SIG-M5 treated with dmso at 0.1 percent for 504 hours (cell line): Measurements from ENCODE around the gene CCDC50.
A peak's percentile ranks its signal among the peaks of the same experiment; 100 is the strongest.

Source experiments
- DNase-seq: peaks from one replicate; lab custom pipeline; 2025; ENCODE audit not compliant: unreplicated experiment; lab: John Stamatoyannopoulos, UW

CCDC50 gene

DNA sequence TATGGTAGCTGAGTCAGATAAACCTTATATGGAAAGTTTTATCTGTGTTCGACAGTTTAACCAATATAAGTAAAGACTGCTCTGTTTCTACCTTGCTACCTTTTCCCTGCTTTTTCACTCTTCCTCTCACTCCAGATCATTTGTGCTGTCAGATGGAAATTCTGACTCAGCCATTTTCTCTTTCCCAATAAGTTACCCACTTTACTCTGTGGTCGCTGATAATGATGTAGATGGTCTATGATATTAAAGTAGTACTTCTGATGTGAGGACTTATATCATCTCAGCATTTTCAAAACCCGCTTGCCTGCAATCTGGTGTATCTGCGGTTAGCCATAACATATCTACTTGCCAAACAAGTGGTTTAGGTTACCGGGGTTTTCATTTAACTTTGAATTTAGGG lies 16.1 kb downstream of the CCDC50 start:
- no peak for DNase-seq

DNA sequence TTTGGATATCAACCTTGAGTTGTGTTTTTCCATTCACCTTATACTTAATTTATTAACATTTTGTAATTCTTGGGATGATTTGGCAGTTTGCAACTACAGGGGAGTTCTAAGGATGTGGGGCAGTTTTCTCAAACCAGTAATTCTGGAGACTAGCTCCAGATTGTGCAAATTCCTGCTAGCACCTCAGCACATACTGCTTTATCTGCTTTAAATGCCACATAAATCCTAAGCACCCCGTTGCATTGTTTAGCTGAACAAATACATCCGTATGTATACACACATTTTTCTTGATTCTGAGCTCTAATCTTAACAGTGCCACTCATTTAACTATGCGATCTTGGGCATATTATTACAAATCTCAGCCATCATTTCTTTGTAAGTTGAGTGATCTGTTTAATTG lies 18.0 kb downstream of the CCDC50 start:
- no peak for DNase-seq

DNA sequence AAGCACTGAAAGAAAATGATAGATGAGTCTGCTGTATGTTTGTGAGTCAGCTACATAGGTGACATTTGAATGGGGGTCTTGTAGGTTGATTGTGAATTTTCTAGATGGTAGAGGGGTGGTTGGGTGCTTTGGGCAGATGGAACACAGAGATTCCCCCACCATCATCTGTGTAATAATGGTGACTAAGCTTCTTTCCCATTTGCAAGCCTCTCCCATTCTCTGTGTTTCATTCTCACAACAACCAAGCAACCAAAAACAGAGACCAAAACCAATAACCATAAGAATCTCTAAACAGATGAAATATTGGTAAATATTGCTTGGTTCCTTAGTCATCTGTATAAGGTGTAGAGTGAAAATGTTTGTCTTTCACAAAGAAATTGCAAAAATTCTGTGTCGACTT lies 18.9 kb downstream of the CCDC50 start:
- no peak for DNase-seq

DNA sequence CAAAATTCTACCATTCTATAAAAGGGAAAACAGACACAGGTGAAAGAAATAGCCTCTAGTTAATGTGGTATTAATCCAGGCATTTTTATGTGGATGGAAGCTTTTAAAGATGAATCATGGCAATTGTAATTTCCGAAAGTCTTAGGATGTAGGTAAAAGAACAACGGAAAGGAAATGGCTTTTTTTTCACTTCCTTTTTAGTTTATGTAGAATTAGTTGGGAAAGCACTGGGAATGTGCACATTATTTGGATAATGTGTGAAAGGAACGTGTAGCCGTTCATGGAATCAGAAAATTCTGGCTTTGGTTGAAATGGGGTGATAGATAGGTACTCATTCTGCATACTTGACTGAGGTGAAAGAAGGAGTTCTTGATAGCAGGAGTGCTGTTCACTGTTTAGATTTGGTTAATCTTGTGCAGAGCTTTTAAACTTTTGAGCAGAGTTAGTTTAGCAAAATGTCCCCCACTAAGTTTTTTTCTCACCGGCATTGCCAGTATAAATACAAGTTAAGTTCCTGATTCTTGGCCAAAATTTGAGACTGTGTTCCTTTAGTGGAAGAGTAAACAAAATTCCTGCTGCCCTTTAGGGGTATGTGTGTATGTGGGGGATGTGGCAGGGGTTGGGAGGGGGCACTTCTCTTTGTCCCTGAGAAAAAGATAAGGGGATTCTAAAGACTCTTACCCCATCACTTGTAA lies 21.3 kb downstream of the CCDC50 start:
- no peak for DNase-seq

DNA sequence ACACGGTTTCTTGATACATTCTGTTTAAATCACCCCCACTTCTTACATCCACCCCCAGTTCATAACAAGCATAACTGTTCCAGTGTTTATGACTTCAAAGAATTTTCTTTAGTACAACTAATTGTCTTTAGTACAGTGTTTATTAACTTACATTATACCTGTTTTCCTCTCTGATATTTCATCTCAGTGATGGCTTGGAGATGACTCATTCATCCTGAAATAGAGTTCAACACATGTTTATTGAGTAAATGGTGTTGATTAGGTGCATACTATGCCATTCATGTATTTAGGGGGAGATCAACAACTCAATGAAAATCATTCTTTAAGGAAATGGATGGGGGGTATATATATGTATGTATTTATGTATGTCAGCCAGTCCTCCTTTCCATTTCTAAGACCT lies 22.8 kb downstream of the CCDC50 start:
- no peak for DNase-seq

DNA sequence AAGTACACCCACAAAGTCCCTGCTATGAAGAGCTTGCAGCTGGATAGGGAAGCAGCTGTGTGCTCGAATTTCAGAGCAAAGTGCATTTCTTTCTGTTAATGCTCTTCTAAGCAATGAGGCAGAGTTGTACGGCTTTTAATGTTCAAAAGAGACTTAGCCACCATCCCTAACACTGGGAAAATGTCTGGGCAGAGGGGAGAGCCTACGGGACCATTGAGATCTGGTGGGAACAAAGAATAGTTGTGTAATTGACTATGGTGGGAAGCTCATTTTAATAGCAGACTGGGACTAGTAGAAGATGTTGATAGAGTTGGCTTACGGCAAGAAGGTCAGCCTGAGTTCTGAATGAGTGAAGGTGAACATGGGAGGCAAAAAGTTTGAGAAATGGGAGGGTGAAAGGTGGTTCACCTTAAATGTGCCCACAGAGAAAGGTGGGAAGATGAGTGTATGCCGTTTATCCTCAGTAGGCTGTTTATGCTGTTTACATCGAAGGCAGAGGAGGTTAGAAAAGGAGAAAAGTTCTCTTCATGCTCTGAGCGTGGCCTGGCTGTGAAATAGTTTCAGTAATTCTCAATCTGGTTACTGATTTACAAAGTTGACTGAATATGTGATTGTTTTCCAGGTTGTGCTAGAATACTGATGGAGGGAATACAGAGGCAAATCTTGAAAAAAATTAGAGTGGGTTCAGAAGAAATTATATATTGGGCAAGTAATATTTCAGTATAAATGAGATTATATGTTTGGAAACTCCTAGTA lies 24.0 kb downstream of the CCDC50 start:
- DNase-seq: no peak

DNA sequence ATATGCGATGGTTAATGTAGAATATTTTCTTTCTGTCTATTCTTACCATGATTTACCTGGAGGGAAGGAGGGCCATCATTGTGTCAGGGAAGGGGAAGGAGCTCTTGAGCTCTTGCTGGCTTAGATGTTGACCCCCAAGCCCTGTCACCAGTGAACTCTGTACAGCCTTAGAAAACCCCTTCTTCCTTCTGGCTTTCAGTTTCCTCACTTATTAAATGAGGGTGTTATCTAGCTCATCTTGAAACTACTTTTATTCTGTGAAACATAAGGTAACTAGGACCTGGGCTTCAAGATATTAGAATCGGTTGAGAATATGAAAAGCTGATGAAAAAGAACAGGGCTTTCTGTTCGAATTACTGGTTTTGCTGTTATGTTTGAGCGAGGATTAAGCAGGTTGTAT lies 26.2 kb downstream of the CCDC50 start:
- no peak for DNase-seq

DNA sequence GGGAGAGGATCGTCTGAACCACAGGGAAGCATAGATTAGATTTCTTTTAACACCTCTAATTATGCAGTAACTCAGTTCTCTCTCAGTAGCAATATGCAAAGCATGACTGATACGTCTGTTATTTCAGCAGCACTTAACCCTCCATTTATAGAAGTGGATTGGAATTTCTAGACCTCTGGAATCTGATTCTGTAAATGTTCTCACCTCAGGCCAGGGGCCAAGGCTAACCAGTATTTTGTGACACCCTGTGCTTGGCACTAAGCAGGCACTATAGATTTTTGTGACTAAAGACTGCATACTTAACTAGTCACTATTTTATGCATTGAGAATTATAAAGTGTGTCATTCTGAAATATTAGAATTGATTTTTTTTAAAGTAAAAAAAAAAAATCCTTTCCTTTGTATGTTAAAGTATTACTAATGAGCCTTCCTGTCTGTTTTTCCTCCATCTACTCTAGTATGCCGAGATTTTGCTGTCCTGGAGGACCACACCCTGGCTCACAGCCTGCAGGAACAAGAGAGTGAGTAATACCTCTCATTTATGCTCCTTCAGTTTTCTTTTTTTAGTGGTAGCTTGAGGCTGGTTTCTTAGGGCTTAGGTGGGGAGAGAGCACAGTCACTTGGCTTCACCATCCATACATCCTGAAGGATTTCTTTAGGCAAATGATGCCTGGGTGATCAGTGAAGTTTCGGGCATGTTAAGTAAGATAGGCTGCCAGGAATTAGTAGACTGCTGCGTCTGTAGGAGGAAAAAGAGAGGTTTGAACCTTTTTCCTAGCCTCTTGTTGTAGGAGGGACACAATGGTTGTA lies 27.6 kb downstream of the CCDC50 start:
- no peak for DNase-seq

DNA sequence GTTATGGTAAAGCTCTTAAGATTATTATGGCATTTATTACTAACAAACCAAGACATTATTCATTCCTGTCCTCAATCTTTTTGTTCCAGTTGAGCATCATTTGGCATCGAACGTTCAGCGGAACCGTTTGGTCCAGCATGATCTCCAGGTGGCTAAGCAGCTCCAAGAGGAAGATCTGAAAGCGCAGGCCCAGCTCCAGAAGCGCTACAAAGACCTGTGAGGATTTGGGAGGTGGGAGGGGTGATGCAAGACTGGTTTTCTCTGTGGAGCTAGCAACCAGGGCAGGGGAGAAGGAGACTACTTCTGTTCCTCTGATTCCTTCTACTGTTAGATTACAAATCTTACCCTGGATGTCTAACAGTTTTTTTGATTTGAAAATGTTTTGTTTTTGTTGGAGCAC lies 28.7 kb downstream of the CCDC50 start:
- no peak for DNase-seq

DNA sequence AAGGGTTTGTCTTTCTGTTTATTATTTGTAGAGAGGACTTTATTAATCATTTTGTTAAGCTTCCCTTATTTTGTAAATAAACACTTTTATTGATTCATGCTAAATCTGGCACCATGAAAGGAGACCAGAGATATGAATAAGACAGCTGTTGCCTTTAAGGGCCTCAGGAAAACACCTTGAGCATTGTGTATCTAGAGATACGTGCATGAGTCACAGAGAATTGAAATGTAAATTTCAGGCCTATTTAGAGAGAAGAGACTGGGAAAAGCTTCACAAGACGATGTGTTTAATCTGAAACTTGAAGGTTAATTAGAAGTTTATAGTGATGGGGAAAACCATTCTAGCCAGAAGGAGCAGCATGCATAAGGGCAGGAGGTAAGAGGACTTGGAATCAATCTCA lies 29.7 kb downstream of the CCDC50 start:
- DNase-seq: no peak

DNA sequence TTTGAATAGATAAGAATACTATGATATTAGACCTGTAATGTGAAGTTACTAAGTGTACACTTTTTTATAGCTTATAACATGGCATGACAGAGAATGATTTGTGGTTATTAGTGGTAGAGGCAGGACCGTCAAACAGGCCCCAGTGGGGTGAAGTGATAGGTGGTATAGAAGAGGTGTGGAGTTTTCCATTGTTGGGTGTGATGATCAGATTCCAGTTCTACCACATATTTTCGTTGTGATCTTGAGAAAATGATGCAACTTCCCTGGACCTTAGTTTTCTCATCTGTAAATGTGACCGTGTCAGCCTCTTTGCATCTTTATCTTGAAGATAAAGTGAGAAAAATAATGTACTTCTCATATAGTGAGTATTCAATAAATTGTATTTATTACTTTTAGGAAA lies 31.4 kb downstream of the CCDC50 start:
- DNase-seq: no peak

DNA sequence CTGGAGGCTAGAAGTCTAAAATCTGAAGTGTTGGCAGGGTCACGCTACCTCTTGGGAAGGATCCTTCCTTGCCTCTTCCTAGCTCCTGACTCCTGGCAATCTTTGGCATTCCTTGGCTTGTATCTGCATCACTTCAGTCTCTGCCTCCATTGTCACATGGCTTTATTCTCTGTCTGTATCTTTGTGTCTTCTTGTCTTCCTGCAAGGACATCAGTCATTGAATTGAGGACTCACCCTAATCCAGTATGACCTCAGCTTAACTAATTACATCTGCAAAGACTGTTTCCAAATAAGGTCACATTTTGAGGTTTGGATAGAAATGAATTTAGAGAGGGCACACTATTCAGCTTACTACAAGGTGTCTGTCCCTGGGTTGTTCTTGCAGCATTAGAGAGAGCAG lies 32.3 kb downstream of the CCDC50 start:
- no peak for DNase-seq

DNA sequence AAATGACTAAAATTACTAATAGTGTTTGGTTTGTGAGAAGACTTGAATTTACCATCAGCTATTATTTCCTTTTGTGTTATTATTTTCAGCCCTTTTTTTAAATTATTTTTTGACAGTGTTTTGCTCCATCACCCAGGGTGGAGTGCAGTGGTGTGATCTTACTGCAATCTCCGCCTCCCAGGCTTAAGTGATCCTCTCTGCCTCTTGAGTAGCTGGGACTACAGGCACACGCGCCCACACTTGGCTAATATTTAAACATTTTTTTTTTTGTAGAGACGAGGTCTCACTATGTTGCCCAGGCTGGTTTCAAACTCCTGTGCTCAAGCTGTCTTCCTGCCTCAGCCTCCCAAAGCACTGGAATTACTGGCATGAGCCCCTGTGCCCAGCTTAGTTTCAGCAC lies 32.8 kb downstream of the CCDC50 start:
- no peak for DNase-seq

DNA sequence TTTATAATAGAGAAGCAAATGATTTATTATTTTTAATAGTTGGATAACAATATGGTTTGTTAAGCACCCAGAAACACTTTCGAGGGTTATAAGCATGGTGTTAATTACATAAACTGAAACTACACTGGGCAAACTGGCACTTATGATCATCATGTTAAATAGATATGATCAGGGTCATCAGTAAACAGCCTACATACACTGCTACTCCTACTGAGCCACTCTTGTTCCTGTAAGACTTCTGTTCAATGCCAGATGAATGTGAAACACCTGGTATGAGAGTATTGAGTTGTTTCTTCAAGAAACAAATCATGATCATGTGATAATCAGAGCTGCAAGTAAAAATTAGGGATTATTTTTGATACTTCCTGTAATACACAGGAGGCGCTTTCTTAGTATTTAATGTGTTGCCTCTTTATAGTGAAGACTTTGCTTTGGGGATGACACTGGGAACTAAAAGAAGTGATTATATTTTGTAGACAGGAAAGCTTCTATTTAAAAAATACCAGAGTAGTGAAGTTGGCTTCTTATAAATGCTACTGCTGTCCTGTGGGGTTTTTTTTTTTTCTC lies 33.4 kb downstream of the CCDC50 start:
- no peak for DNase-seq

DNA sequence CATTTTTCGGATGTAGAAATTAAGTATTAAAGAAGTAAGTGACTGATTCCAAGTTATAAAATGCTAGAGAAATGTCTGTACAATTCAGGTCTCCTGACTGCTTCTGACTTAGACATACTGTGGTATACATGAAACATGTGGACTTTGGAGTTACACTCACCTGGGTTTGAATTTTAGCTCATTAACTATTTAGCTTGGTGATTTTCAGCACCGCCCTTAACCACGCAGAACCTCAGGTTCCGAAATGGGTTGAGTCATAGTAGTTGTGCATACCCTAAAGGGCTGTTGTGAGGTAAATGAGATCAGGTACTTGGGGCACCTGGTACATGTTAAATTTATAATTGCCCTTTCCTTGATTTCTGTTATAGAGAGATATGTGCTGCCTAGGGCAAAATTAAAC lies 34.0 kb downstream of the CCDC50 start:
- DNase-seq: no peak

DNA sequence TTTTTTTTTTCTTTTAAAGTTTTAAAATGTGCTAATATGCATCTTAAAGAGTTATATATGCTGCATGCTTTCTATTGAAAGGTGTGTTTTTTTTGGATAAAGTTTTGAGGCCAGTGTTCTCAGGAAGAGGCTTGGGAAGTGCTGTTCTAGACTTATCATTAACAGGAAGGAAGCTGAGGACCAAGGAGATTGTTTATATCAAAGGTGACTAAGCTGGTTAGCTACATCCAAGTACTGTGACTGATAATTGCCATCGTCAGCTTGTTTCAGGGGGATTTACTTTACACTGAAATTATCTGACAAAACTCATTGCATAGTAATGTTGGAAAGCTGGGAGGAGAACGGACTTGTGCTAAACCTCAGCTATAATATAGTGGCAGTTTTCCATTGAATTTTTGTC lies 37.5 kb downstream of the CCDC50 start:
- no peak for DNase-seq

DNA sequence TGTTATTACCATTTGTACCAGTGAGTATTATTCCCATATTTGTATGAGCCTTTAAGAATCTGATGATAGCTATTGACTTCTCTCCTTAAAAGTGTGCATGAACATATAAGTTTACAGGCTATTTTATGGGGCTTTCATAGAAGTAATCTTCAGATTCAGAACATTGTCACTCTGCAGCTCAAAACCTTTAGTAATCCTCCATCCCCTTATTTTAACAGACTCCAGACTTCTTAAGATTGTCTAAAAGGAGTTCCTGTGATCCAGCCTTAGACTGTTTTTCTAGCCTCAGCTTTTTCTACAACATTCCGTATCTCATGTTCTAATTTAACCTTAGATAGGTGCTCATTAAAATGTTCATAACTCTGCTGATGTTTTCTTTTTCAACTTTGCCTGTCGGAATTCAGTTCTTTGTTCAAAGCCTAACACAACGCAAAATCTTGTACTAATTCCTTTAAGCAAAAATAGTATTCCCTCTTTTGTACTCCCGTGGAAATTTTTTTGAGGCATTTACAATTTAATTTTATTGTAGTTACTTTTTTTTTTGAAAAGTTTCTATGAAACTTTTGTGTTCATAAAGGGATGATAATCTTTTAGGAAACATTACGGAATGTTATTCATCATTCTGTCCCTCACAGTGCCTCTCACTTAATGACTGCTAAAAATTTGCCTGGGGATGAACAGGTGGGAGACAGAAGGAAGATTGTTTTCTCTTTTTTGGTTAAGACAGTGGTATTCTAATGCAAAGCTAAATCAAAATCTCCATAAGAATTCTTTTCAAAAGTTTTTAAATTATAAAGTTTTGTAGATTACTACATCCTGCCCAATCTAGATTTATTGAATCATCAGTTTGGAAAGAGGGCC lies 39.8 kb downstream of the CCDC50 start:
- DNase-seq: no peak

DNA sequence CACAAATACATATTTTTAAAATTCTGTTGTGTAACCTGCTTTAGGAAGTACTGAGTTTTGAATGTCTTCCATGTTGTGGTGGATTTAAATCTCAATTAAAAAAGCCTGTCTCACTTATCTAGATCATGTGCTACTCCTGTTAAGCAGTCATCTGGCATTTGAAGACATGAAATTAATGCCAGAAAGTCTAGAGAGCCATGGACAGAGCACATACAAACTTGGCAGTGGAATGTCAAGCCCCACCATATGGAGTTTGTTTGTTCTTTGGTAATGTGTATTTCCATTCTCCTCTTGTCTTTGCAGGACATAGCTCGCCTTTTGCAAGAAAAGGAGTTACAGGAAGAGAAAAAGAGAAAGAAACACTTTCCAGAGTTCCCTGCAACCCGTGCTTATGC lies 40.4 kb downstream of the CCDC50 start:
- DNase-seq: no peak

DNA sequence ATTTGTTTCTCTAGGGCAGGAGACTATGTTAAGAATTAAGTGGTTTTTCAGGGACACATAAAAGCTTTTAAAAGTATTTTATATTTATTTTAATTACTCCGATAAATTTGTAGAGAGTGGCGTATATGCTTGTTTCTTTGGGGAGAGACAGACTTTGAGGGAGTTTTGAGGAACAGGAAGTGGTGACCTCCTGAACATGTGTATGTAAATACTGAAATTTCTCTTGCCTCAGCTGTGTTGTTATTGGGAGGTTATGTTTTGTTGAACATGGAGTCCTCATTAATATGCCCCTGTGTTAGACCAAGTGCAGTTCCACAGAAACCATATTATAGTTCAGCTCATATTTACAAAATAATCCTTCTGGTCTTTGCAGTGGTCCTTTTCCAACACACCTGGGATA lies 42.9 kb downstream of the CCDC50 start:
- peak; percentile 1 for DNase-seq

DNA sequence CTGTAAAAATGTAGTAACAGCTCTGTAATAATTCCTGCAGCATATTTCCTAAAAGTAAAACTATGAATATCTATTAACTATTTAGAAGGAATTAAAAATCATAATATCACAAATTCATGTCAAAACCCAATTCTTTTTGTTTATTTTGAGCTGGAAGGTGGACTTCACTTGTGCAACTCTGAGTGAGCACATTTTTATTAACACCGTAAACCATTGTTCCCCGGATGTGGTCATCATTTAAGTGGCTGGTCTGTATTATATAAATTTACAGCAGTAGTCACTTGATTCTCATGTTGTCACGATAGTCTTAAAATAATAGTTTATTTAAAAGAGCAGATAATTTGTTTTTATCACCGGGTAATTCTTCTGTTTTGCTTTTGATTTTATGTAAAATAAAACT lies 44.1 kb downstream of the CCDC50 start:
- no peak for DNase-seq
